Esophagus squamous epithelium (tissue), 4 donors: Measurements from ENCODE around the gene GPRC5B.

Source experiments
- POLR2A ChIP-seq, 4 donors: fragments of 450-650 bp; IDR thresholded peaks; one replicate each; pipeline ENCODE4 v1.6.1; 2017; ENCODE audit warnings: antibody characterized with exemption in 4 of 4, mild to moderate bottlenecking in 4 of 4, moderate library complexity in 3 of 4
- TF ChIP-seq, protein P1 (sequence below), 6 experiments: fragments of 450-650 bp in 4 of 6; fragments of 200-600 bp in 2 of 6; sonication (generic) in 2 of 6; IDR thresholded peaks; one replicate each; pipeline ENCODE4 v1.5.1; 2016 to 2019; ENCODE audit warnings: antibody characterized with exemption in 6 of 6, mild to moderate bottlenecking in 4 of 6, moderate library complexity in 4 of 6

DNA sequence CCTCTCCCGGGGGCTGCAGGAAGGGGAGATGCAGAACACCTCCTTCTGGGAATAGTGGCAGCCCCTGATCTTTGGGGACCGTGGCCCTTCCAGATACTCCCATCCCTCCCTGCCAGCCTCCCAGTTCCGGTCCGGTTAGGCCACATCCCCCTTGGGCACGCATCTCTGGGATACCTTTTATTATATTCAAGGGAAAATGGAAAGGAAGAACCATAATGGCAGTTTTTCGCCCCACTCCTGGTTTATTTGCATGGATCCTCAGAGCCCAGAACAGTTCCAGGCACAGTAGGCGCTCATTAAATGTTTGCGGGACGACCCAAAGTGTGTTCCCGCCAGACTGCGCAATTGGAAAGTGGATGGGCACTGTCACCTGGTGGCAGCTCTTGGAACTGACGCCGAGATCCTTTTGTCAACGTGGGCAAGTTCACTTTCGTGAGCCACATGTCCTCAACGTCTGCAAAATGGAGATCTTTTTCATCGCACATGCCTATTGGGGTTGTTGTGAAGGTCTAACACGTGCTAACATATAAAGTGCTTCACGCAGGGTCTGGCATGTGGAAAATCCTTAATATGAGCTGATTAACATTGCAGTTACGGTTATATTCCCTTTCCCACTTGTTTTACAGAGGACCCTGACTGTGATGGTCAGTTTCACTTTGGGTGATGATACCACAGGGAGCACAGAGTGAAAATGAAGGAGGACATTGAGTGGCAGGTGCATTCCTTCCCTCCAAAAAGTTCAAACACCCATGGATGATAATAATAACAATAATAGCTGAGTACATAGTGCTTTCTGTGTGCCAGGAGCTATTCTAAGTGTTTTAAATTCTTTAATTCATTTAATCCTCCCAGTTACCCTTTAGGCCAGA, 1.7 kb upstream of the GPRC5B start:
- TF ChIP-seq, protein P1, sequence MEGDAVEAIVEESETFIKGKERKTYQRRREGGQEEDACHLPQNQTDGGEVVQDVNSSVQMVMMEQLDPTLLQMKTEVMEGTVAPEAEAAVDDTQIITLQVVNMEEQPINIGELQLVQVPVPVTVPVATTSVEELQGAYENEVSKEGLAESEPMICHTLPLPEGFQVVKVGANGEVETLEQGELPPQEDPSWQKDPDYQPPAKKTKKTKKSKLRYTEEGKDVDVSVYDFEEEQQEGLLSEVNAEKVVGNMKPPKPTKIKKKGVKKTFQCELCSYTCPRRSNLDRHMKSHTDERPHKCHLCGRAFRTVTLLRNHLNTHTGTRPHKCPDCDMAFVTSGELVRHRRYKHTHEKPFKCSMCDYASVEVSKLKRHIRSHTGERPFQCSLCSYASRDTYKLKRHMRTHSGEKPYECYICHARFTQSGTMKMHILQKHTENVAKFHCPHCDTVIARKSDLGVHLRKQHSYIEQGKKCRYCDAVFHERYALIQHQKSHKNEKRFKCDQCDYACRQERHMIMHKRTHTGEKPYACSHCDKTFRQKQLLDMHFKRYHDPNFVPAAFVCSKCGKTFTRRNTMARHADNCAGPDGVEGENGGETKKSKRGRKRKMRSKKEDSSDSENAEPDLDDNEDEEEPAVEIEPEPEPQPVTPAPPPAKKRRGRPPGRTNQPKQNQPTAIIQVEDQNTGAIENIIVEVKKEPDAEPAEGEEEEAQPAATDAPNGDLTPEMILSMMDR (IDR thresholded peaks at IDR 0.05), result peak; percentile 92 to 100 (median 99)
- TF ChIP-seq POLR2A (IDR thresholded peaks at IDR 0.05), result no peak
